GM12864 (cell line): ENCODE results near the gene ZNF541.

Experiments
- DNase-seq: peaks from one replicate; pipeline ENCODE4 v3.0.0-alpha.2; 2011; ENCODE audit warnings: low read depth
- H3K4me3 ChIP-seq: 2 replicates; pipeline ENCODE4 v1.5.1; 2011; ENCODE audit warnings: mild to moderate bottlenecking, low read depth, low read length, control low read depth
- CTCF ChIP-seq: IDR thresholded peaks from 2 replicates; pipeline ENCODE4 v1.5.1; 2011; ENCODE audit warnings: low read depth, mild to moderate bottlenecking, moderate library complexity, low read length, control low read depth, inconsistent platforms; ENCODE audit errors: missing control alignments

The ZNF541 gene

DNA sequence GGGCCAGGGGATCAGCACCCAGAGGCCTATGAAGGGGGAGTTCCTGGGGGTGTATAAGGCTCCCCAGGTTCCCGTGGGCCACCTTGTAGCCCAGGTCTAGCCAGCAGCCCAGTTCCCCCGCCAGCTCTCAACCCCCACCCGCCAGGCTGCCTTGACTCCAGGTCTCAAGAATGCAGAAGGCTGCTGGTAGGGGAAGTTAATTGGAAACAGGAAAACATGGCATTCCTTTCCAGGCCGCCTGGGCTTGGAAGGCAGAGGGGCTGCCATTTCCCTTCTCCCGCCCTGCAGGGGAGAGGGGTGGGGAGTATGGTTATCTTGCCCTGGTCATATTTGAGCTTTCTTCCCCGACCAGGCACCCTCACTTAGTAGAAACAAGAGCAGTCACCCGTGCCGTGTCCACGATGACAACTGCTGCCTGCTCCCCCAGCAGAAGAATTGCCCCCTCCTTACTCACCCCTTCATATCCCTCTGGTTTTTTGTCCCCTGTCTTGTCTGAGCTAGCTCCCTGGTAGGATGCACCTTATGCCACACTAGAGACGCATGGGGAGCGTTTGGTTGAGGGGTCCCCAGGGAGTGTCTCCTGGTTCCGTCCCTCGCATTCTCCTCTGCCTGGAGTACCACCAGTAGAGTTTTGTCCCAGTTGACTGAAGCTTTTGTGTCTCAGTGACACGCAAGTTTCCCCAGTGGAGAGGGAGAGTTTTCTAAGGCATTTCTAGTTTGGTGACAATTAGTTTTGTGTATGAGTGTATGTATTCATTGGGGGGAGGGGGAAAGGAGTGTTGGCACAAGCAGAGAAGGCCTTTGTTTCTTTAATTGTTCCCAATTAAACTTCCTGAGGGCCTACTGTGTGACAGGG, 40.4 kb upstream of the ZNF541 start:
- H3K4me3 ChIP-seq, result no peak overlapping the region
- TF ChIP-seq CTCF, result no peak

GRCh38 chr19:47610902-47611301, 38.0 kb upstream of the ZNF541 start:
- TF ChIP-seq CTCF, result no peak
- no peak for DNase-seq
- H3K4me3 ChIP-seq, result no peak overlapping the region; the same call in 1 of the 2 replicates

More for the DNA sequence above, 40.4 kb upstream of the ZNF541 start:
- DNase-seq, result no peak

GRCh38 chr19:47609906-47610894, 37.3 kb upstream of the ZNF541 start:
- H3K4me3 ChIP-seq, result peak overlapping the region; percentile 83
- no peak for TF ChIP-seq CTCF
- no peak for DNase-seq

DNA sequence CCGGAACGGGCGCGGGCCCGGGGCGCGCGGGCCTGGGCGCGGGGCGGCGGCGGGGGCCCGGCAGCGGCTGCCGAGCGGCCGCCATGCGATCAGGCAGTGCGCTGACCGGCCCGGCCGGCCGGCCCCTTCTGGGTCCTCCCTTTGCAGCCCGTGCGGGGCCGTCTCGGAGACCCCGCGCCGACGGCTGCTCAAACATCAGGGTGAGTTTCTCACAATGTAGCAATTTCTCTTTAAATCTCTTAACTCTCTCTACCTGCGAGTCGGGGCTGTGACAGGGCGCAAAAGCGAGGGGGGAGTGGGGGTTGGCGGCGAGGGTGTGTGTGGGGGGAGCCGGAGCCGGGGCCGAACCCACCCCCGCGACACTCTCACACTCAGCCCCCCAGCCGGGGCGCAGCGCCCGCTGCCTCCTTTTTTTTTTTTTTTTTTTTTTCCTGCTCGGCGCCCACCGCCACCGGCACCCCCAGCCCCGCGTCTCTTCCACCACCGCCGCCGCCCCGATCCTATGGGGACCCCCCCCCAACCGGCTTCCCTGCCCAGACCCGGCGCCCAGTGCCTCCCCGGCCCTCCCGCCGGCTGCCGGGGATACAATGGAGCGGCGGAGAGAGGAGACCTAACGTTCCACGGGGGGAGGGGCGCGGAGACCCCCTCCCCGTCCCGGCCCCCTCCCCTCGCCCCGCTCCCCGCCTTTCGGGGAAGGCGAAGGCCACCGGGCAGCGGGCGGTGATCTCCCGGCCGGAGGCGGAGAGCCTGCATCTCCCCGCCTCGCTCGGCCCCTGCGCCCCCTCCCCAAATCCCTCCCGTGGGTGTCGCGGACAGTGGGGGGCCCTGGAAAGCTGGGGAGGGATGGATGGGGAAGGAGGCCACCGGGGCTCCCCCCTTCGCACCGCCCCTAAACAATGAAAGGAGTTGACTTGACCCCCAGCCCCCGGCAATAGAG, 36.3 kb upstream of the ZNF541 start, which contains the start of gene BICRA:
Gene BICRA (plus strand): TSS at position 166 of the 937 bp plus-strand sequence. CDS start 64,441 bp downstream, outside the sequence.
- no peak for DNase-seq
- H3K4me3 ChIP-seq, result peak within 1 kb of the TSS; percentile 86

DNA sequence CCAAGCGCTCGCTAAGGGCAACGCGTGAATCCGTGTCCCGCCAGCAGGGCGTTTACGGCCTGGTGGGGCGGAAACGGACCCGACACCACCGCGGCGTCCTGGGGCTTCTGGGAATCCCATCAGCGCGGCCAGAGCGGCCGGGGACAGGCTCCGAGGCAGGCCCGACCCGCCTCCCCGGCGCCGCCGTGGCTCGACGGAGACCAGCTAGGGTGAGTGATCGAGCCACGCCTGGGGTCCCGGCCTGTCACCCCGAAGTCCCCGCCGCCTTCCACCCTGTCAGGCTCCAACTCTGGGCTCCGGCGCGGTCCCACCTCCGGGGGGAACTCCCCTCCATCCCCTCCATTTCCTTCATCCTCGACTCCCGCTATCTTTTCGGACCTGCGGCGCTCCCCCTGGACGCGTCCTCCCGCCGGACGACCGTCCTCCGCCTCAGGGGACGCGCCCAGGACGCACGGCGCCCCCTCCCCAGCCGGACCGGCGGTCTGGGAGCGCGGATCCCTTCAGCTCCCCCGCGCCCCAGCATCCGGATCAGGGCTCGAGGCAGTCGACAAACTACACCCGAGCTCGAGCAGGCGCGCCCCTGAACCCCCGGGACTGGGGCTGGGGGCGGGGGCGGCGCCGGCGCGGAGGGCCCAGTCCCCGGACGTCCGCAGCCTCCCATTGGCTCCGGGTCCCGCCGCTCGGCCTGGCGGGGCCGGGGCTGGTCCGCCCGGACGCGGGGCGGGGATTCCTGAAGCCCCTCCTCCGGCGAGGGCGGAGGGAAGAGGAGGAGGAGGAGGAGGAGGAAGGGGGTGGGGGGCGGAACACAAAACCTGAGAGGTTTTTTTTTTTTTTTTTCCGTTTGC, 35.3 kb upstream of the ZNF541 start:
- DNase-seq, result peak; percentile 61
- peak overlapping the region; percentile 86 for H3K4me3 ChIP-seq
- peak; percentile 43 for TF ChIP-seq CTCF

More for the DNA sequence above, 36.3 kb upstream of the ZNF541 start, which contains the start of gene BICRA:
- no peak for TF ChIP-seq CTCF
